Osteoblast (primary cell): Measurements from ENCODE around the gene TPP2. TPM values are rescaled to one million over a fixed set of nuclear protein-coding genes. Genes with fewer than 3 reads are reported as not detected.

Source experiments
- DNase-seq: peaks from one replicate; pipeline ENCODE4 v3.0.0; 2011; ENCODE audit warnings: low spot score, mixed read lengths; ENCODE audit not compliant: insufficient read length; ENCODE audit errors: missing footprints
- H2AFZ ChIP-seq: 2 replicates; pipeline ENCODE4 v1.6.0; 2011; ENCODE audit warnings: mild to moderate bottlenecking, low read length
- H3K27ac ChIP-seq: 2 replicates; pipeline ENCODE4 v1.5.1; 2011; ENCODE audit warnings: mild to moderate bottlenecking, low read depth, low read length, moderate library complexity
- H3K27me3 ChIP-seq: 2 replicates; pipeline ENCODE4 v1.6.0; 2012; ENCODE audit warnings: mild to moderate bottlenecking, control low read depth, inconsistent platforms, low read length, moderate library complexity; ENCODE audit not compliant: insufficient read depth
- H3K36me3 ChIP-seq: 2 replicates; pipeline ENCODE4 v1.5.1; 2011; ENCODE audit warnings: mild to moderate bottlenecking, low read length, control low read depth, moderate library complexity; ENCODE audit not compliant: insufficient read depth
- H3K4me1 ChIP-seq: 2 replicates; pipeline ENCODE4 v1.5.1; 2011; ENCODE audit warnings: mild to moderate bottlenecking, low read length, control low read depth, moderate library complexity; ENCODE audit not compliant: insufficient read depth
- H3K4me2 ChIP-seq: 2 replicates; pipeline ENCODE4 v1.6.0; 2011; ENCODE audit warnings: mild to moderate bottlenecking, low read length; ENCODE audit not compliant: insufficient read depth
- H3K4me3 ChIP-seq: fragments of 200-600 bp; sonication (generic); 3 replicates; pipeline ENCODE4 v1.5.1; 2012; ENCODE audit warnings: mild to moderate bottlenecking, low read length, inconsistent platforms; ENCODE audit not compliant: insufficient read depth
- H3K79me2 ChIP-seq: 2 replicates; pipeline ENCODE4 v1.6.0; 2012; ENCODE audit warnings: mild to moderate bottlenecking, low read length, control low read depth, inconsistent platforms; ENCODE audit not compliant: insufficient read depth
- H3K9me3 ChIP-seq: 2 replicates; pipeline ENCODE4 v1.5.1; 2011; ENCODE audit warnings: low read depth, low read length, control low read depth
- H4K20me1 ChIP-seq: 2 replicates; pipeline ENCODE4 v1.6.0; 2012; ENCODE audit warnings: mild to moderate bottlenecking, low read length, control low read depth; ENCODE audit not compliant: insufficient read depth
- CTCF ChIP-seq: IDR thresholded peaks from 2 replicates; pipeline ENCODE4 v1.5.1; 2011; ENCODE audit warnings: mild to moderate bottlenecking, low read depth, low read length, moderate library complexity; ENCODE audit errors: extremely low read depth
- total RNA-seq: library from RNA; depleted of rRNA; stranded (reverse); fragments of >200 nt; gene quantifications from 2 replicates; pipeline ENCODE4 v1.2.3, GENCODE V29; 2012

Gene TPP2
- total RNA-seq, 1 donor = 57.5 TPM

- no peak overlapping the region for H2AFZ ChIP-seq
- no peaks in the 10 kb centered on the region for H3K4me1 ChIP-seq
- H3K9me3 ChIP-seq = no peaks in the 10 kb centered on the region
- H3K79me2 ChIP-seq = no peaks in the 10 kb centered on the region
- H3K4me3 ChIP-seq = no peak overlapping the region
- H3K27ac ChIP-seq = no peak overlapping the region
- no peaks in the 10 kb centered on the region for H4K20me1 ChIP-seq
- no peak for DNase-seq
- TF ChIP-seq CTCF = no peak
- H3K27me3 ChIP-seq = no peaks in the 10 kb centered on the region
- peaks cover 72% of the 10 kb centered on the region for H3K36me3 ChIP-seq
- H3K4me2 ChIP-seq = no peak overlapping the region
Observed at GRCh38 chr13:102642029-102642428, 45.2 kb downstream of the TPP2 start.

GRCh38 chr13:102642475-102642874 is 45.7 kb downstream of the TPP2 start:
- Histone ChIP-seq H2AFZ (no peak overlapping the region), H3K9me3 (no peaks in the 10 kb centered on the region), H3K79me2 (no peaks in the 10 kb centered on the region), H3K4me1 (no peaks in the 10 kb centered on the region), H3K4me2 (no peak overlapping the region), H3K4me3 (no peak overlapping the region), H4K20me1 (no peaks in the 10 kb centered on the region), H3K36me3 (peaks cover 72% of the 10 kb centered on the region), H3K27me3 (no peaks in the 10 kb centered on the region), H3K27ac (no peak overlapping the region)
- no peak for TF ChIP-seq CTCF
- DNase-seq = no peak

GRCh38 chr13:102643656-102644055 is 46.9 kb downstream of the TPP2 start:
- no peak for DNase-seq
- Histone ChIP-seq H3K27me3 (no peaks in the 10 kb centered on the region), H3K9me3 (no peaks in the 10 kb centered on the region), H3K4me1 (no peaks in the 10 kb centered on the region), H3K4me2 (no peak overlapping the region), H2AFZ (no peak overlapping the region), H3K27ac (no peak overlapping the region), H3K4me3 (no peak overlapping the region), H4K20me1 (no peaks in the 10 kb centered on the region), H3K79me2 (no peaks in the 10 kb centered on the region), H3K36me3 (peaks cover 65% of the 10 kb centered on the region)
- TF ChIP-seq CTCF = no peak

- H2AFZ ChIP-seq = no peak overlapping the region
- H3K9me3 ChIP-seq = no peaks in the 10 kb centered on the region
- DNase-seq = no peak
- peaks cover 46% of the 10 kb centered on the region for H3K36me3 ChIP-seq
- H4K20me1 ChIP-seq = no peaks in the 10 kb centered on the region
- no peaks in the 10 kb centered on the region for H3K4me1 ChIP-seq
- TF ChIP-seq CTCF = no peak
- H3K79me2 ChIP-seq = no peaks in the 10 kb centered on the region
- H3K27ac ChIP-seq = no peak overlapping the region
- H3K27me3 ChIP-seq = no peaks in the 10 kb centered on the region
- H3K4me3 ChIP-seq = no peak overlapping the region
- H3K4me2 ChIP-seq = no peak overlapping the region
Observed at GRCh38 chr13:102645701-102646100, 48.9 kb downstream of the TPP2 start.
